ENCODE data around the gene NDUFB10. TPM values are rescaled to one million over a fixed set of nuclear protein-coding genes. Genes with fewer than 3 reads are reported as not detected.
A peak's percentile ranks its signal among the peaks of the same experiment; 100 is the strongest.

Gene NDUFB10
- total RNA-seq, 4 donors from 2014 or later, result 174 to 325 (median 284) TPM

GRCh38 chr16:1942810-1943726 lies 16.3 kb upstream of the NDUFB10 start, which contains the start of gene MSRB1:
Gene MSRB1 (minus strand): TSS chr16:1943199. CDS start chr16:1943156, 43 bp downstream.
- Histone ChIP-seq H3K27me3 (no peaks in the 10 kb centered on the region), H3K36me3 (peaks cover 0 to 7% of the 10 kb centered on the region in 2 donors), H3K4me3 (replicated peaks in 1 of 3) (peak within 1 kb of the TSS; percentile 64 to 93 (median 73)), H3K27ac (peak within 1 kb of the TSS; percentile 51 to 56 (median 55)), H3K9me3 (no peaks in the 10 kb centered on the region), H3K4me1 (peaks cover 8 to 20% of the 10 kb centered on the region in 2 donors)
- peak; percentile 100 for DNase-seq
- TF ChIP-seq POLR2A (IDR thresholded peaks at IDR 0.05), result peak in 1 of 2 donors; percentile 83
- TF ChIP-seq CTCF (IDR thresholded peaks at IDR 0.05), result peak in 1 of 6 experiments; percentile 32
- intact Hi-C loops (cut with DNase I), result no loop called here
- 3 to 7% methylated on average over 22 to 48 of the region's 77 CpGs for WGBS, 2 donors

GRCh38 chr16:1944612-1945199 lies 14.6 kb upstream of the NDUFB10 start:
- no peak overlapping the region for H3K4me3 ChIP-seq (replicated peaks in 1 of 3)
- no peak for DNase-seq
- peaks cover 0 to 4% of the 10 kb centered on the region in 2 donors for H3K36me3 ChIP-seq
- no peak overlapping the region for H3K27ac ChIP-seq
- WGBS, 2 donors, result 82 to 89% methylated on average over 20 of the region's 21 CpGs
- no peaks in the 10 kb centered on the region for H3K9me3 ChIP-seq
- TF ChIP-seq POLR2A (IDR thresholded peaks at IDR 0.05), result no peak
- no peak for TF ChIP-seq CTCF (IDR thresholded peaks at IDR 0.05)
- H3K27me3 ChIP-seq, result no peaks in the 10 kb centered on the region
- H3K4me1 ChIP-seq, result peaks cover 8 to 20% of the 10 kb centered on the region in 2 donors
- intact Hi-C loops (cut with DNase I), result no loop called here

GRCh38 chr16:1945559-1946391 lies 13.6 kb upstream of the NDUFB10 start:
- intact Hi-C loops (cut with DNase I), result no loop called here
- H3K27ac ChIP-seq, result no peak overlapping the region
- no peak overlapping the region for H3K4me3 ChIP-seq (replicated peaks in 1 of 3)
- no peaks in the 10 kb centered on the region for H3K36me3 ChIP-seq
- no peak for DNase-seq
- TF ChIP-seq POLR2A (IDR thresholded peaks at IDR 0.05) (no peak), CTCF (IDR thresholded peaks at IDR 0.05) (no peak)
- H3K9me3 ChIP-seq, result no peaks in the 10 kb centered on the region
- H3K27me3 ChIP-seq, result no peaks in the 10 kb centered on the region
- WGBS, 2 donors, result 85 to 87% methylated on average over 12 to 14 of the region's 19 CpGs
- H3K4me1 ChIP-seq, result peaks cover 8 to 20% of the 10 kb centered on the region in 2 donors

- Histone ChIP-seq H3K4me3 (replicated peaks in 1 of 3) (no peak overlapping the region), H3K4me1 (peaks cover 8 to 16% of the 10 kb centered on the region in 2 donors), H3K27ac (no peak overlapping the region), H3K27me3 (no peaks in the 10 kb centered on the region), H3K9me3 (no peaks in the 10 kb centered on the region), H3K36me3 (no peaks in the 10 kb centered on the region)
- TF ChIP-seq POLR2A (IDR thresholded peaks at IDR 0.05), result no peak
- no peak for TF ChIP-seq CTCF (IDR thresholded peaks at IDR 0.05)
- intact Hi-C loops (cut with DNase I), result no loop called here
- WGBS, 2 donors, result 86 to 92% methylated on average over 7 to 14 of the region's 38 CpGs
- DNase-seq, result no peak
These were observed 12.6 kb upstream of the NDUFB10 start for GRCh38 chr16:1946495-1947368.
